Retina (tissue), 1 donor: ENCODE results near the gene LRRC18.

Experiments
- DNase-seq: peaks from one replicate; pipeline ENCODE4 v3.0.0-alpha.2; 2016

Gene LRRC18

DNA sequence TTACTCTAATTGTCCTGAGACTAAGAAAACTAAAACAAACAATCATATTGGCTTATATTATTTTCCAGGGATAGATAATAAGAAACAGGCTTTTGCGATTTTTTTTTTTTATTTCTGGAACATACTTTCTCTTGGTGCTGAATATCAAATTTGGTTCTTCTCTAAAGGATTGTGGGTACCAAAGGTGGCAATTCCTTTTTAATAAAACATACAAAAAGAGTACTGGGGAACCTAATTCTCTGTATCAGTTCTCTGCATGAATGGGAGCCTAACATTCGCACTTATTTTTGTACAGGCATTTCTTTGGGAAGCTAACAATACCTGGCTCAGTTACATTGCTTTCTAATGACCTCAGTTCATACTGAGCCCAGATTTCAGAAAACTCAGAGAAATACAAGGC, 32.8 kb downstream of the LRRC18 start:
- DNase-seq = no peak

DNA sequence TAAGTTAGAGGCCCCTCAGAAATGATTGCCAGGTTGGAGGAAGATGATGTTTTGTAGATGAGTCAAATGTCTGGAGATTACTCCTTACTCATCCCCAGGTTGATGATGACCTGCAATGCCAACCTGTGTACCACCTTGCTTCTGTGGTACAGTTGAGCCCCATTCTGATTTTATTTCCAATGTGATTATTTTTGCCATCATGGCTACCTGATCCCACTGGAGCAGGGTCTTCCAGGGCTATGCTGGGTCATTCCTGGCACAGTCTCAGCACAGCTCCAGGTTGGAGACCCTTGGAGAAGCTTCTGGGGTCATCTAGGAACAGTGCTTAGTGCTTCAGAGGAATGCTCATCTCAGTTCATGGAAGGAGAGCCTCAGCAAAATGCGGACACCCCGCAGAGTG, 34.3 kb downstream of the LRRC18 start:
- DNase-seq = no peak

DNA sequence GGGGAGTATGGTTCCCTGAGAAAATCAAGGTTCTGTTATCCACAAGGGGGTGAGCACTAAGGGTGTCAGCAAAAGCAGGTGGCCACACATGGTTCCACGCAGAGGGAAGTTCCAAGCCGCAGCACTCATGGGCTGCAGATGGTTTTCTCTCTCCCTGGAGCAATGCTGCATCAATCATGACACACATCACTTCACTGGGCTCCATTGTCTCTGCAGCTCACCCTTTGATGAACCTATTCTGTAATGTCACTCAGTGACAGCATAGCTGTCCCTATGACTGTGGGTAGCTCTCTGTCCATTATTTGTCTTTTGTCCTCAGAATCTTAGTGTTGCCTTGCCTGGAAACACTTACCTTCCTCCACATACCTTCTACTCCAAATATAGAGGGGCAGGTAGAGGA, 34.8 kb downstream of the LRRC18 start:
- DNase-seq = peak; percentile 49

DNA sequence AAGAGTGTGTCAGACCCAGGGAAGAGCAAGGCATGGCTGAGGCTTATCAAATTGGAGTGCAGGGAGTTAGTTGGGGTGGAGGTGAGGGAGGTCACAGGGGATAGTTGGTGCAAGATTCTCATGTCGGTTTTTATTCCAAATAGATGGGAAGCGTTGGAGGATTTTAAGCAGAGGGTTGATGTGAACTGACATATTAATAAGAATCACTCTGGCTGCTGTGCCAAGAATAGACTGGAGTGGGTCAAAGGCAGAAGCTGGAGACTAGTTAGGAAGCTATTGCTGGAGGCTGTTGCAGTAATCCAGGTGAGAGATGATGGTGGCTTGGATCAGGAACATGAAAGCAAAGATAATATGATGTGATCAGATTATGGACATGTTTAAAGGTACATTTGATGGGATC, 36.5 kb downstream of the LRRC18 start:
- no peak for DNase-seq

DNA sequence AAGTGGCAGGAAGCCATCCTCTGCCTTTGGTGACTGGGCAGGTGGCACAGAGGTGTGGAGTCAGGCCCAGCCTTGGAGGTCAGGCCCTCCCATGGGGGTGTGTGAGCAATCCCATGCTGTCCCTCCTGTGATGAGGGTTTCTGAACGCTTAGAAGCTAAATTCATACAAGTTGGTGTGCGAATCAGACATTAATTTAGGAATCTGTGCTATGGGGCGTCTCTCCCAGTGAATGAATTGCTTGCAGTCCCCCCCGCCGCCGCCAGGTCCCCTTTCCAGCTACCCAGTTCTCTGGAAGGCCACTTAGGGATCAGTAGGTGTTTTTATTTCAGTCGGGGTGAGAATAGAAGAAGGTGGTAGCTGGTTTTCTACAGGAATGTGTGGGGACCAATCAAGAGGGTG, 37.5 kb downstream of the LRRC18 start:
- DNase-seq = no peak

DNA sequence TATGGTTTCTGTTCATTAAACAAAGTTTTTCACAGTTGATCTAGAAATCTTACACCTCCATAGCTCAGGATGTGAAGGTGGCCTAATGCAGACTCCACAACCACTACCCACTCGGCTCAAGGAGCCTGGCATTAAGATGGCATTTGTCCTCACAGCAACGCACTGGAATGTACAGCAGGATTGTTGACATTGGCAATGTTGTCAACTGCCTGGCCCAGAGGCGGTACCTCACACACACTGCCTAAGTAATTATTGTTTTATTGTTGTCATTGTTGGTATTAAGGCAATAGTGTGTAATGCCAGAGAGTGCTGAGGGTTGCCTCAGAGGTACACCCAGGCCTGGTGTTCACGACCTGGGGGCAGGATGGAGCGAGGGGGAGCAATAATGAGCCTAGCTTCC, 38.3 kb downstream of the LRRC18 start:
- no peak for DNase-seq

DNA sequence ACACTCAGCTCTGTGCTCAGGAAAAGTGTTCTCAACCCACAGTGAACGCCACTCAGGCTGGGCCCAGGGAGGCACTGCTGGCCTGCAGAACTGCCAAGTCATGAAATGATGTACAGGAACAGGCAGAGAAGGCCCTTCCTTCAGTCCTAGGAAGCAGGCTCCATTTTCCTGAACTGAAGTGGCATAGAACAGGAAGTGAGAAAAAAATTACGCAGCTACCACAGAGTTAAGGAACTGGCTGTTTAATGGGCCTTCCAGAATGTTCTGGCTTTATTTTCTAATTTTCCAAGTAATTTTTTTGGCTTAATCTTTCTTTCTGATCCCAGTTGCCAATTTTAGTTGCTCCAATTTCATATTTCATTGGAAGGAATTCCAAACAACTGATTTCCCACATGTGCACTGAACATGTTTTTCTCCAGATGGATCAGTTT, 39.3 kb downstream of the LRRC18 start:
- DNase-seq = no peak

DNA sequence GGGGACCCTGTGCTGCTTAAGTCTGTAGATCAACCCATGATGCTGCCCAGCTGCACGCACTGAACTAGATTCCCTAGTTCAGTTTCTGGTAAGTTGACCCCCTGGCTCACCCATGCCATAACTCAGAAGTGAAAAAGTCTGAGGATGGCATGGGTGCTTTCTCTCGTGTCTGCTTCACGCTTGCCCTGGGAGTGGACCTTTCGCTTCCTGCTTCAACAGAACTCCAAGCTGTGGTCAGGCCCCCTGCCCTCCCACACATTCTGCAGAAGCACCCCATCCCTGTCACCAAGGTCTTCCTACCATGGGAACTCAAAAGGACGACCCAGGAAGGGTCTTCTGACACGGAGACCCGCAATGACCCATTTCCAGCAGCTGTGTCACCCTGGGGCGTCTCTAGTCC, 39.9 kb downstream of the LRRC18 start:
- no peak for DNase-seq

DNA sequence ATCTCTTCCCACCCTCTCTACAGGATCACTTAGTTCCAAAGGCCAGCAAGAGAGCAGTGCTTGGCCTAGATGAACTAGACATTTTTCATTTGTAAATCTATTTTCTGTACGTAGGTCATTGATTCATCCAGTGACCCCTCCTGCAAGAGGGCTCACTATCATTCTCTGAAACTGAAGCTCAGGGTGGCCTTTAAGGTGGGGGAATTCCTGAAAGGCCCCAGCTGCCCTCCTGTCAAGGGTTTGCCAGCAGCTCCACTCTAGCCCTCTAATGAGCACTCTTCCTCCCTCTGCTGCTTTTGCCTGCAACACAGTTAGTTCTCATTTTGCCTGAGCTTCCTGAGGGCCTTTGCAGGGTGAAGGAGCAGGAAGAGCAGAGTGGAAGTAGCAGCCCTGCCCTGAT, 41.2 kb downstream of the LRRC18 start:
- no peak for DNase-seq

DNA sequence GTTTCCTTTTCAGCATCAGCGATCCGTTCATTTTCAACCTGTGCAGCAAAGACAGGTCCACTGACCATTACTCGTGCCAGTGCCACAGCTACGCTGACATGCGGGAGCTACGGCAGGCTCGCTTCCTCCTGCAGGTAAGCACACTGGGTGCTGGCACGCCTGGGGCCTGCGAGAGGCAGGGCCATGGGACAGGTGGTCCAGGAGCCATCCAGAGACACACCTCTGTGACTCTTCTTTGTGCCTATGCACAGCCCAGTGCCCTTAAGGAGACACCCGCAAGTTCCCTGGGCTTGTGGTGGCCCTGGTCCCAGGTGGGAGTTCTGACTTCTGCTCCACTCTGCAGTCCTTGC, 42.2 kb downstream of the LRRC18 start:
- DNase-seq = no peak

DNA sequence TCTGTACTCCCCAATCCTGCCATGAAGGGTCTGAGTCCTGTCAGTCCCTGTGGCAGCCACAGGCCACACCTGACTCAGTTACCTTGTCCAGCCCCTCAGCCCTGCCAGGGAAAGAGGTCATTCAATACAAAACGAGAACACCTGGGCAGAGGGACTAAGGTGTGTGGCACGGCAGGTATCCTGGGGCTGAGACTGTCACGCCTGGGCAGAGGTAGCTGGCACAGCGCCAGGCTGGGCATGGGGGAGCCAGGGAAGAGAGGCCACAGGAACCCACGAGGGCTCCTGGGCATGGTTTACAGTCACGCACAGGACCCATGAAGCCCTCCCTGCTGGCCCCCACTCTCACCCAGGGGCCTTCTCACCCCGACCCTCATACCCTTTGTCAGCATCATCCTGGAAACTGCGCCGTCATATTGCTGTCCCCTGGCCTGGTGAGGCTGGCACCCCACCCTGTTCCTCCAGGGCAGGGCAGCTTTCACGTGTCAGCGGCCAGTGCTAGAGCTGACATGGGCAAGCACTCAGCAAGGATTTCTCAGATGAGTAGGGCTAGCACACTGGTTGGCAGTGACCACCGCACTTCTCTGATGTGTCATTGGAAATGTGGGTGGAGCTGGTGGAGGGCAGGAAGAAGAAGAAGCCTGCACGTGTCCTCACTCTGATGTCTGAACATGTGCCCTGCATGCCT, 42.7 kb downstream of the LRRC18 start:
- DNase-seq = no peak

DNA sequence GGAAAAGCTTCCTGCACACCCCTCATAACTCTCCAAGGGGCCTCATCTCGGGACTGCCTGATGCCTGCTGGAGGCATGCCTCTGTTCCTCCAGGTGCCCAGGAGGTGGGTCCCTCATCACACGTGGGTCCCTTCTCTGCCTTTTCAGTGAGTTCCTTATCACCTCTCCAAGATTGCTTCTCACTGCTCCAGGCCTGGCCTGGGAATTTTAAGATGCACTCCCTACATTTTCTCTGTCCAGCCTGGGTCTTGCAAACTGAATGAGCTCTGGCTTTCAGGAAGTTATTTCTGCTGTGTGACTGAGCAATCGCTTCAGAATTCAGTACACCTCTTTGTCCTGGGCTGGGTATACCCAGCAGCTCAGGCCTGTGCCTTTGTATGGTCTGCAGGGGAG, 43.8 kb downstream of the LRRC18 start:
- no peak for DNase-seq

DNA sequence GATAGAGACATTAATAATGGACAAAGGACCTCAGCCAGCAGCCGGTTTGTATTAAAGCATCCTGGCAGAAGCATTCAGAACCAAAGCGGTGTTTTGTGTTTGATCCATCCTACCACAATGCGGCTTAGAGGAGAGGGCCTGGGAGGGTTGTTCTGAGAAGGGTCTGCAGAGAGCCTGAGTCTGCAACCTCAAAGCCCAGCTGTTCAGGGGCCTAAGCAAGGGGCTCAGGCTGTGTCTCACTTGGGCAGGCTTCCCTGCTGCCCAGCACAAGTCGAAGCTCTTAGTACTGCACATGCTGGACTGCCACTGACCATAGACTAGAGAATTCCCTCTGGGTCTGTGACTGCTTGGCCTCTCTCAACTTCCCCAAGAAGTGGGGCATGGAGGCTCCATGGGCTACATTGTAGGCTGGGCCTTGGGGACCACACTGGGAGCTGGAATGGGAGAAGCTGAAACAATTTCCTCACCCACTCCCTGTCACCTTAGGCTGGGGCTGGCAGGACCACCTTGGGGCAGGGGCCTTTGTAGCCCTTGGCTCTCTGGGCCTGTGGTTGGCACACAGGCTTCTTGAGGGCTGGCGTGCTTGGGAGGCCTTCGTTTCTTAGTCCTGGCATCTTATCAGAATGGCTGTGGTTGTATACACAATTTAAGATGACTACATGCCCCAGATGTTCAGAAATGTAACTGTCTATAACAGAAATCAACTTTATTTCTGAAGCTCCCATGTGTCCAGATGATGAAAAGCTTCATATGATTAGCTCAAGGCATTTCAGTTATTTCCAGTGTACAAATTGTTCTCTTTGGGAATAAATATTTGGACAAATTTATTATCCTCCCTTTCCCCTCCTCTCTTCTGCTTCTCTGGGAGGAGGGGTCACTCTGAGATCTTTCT, 44.5 kb downstream of the LRRC18 start:
- DNase-seq = no peak

DNA sequence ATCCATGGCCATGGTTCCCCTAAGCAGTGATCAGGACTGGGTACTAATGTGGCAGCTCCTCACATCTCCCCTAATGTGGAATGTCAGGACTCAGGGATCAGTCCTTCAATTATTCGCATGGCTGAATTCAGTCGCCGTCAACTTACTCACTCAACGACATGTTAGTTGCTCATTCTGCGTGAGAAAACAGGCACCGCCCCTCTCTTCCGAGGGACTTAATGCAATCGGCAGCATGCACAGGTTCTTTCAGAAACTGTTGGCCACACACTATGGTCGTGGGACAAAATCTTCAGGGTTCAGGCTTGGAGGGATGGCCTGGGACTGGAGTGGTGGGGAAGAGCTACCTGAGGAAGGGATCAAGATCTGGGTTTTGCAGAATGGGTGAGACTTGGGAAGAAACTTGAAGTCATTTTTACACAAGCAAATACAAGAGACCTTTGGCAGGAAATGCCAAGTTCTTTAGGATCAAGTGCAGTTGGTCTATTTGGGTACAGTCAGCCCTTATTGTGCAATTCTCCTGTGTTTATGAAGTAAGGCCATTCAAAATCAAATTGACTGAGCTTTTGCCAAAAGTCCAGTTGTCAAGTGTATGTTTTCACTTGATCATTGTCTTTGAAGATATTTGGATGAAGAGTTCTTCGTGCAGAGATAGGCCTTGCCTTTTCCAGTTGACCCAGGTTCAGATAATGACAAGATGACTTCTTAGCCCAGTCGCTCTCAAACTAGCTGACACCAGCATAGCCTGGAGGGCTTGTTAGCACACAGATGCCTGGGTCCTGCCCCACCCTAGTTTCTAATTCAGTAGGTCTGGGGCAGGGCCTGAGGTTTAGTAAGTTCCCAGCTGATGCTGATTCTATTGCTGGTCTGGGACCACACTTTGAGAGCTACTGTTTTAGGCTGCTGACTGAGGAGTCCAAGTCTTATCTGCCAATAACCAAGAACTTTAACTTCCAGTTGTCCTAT, 48.5 kb downstream of the LRRC18 start:
- DNase-seq = peak; percentile 35

DNA sequence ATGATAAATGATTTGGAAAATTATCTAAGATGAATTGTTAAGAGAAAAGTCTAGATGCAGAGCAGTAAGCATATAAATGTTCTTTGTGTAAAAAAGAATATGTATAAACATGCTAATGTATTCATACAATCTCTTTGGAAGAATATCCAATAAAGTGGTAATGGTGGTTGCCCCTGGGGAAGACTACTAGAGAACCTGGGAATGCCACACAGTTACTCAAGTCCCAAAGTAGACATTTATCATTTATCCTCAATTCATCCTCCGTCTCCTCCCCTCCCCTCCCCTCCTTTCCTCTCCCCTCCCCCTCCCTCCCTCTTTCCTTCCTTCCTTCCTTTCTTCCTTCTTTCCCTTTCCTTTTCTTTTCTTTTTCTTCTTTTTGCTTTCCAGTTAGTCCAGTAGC, 51.7 kb downstream of the LRRC18 start:
- DNase-seq = no peak

DNA sequence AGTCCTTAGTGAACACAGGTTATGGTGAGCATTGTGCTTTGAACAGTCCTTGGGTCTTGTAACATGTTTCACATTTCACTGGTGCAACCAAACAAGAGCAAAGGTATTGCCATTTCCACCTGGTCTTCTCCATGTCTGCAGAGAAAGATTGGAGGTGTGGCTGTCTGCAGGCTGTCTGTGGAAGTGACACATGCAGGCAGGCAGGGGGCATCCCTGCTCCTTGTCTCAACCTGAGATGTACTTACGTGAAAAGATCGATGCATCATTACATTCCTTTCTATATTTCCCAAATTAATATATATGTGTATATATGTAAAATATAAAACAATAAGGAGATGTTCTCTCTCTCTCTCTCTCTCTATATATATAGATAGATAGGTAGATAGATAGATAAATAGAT, 54.3 kb downstream of the LRRC18 start:
- DNase-seq = no peak

DNA sequence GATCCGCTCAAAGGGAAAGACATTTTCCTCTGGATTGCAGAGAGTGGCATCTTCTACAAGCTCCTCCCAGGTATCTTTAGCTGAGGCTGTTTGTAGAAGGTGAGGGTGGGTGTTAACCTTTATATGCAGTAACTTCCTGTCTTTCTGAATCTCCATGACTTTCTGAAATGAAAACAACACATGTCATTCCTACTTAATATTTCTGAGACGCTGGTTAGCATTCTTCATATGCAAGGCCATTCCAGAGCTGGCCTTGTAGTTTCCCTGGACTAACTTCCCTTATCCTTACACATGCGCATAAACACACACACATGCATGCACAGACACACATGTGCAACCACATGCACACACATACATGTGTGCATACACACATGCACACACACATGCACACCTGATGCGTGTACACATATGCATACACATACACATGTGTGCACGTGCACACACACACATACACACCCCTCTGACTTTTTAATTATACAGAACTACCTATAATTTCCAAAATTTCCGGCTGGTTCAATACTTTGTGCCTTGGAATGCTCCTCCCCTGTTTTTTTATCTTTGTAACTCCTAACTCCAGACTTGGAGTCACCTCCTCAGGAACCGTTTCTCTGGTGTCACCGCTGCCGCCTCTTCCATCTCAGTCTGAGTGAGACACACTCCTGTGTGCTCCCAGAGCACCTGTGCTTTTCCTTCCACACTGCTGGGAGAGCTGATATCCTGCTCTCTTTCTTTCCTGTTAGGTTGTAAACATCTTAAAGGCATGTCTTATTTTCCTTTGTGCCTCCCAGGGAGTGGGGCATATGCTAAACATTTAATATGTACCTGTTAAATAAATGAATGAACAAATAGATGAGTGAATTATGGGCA, 55.2 kb downstream of the LRRC18 start:
- DNase-seq = no peak

DNA sequence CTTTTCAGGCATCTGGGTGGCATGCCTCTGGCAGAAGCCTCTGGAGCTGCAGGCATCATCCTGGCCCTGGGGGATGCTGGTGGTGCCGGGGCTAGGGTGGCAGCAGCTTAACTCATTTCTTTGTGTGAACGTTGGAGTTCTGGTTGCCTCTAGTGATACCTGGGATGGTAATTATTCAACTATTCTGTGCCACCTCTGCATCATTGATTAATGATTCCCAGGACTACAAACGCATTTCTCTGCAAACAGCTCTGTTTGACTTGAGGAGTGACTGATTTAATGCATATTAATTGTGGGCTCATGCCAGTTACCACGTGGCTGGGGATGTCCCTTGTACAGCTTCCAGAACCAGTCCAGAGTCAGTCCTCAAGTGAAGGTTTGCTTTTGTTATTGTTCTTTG, 55.9 kb downstream of the LRRC18 start:
- no peak for DNase-seq

DNA sequence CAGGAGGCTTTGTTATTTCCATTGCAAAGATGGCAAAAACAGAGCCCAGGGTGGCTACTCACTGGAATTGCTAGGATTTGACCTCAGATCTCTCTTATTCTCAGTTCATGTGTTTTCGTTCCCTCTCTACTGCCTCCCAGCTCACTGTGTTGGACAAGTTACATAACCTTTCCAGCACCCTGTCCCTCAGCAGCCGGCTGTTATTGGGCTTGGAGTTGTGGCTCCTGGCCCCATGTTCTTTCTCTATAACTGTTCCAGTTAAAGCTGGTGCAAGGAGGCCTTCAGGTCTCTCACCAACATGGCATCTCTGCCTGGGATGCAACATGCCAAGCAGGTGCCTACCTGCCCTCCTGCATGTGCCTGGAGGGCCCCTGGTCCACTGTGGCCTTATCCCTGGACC, 56.8 kb downstream of the LRRC18 start:
- DNase-seq = no peak

DNA sequence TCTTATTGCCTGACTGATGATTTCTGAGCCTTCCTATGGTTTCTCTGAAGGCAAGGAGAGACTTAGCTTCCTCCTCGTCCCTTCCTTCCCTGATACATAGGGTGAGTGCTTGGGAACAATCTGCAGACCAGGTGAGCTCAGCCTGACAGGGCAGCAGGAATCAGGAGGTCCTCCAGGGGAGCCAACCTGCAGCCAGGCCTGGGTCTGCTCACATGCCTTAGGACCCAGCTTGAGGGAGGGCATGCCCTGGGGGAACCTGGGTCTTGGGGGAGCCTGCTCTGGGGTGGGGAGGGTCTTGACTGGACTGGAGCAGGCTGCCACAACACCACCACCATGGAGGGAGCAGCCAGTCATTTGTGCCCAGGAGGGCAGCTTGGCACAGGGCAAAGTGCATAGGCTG, 57.7 kb downstream of the LRRC18 start:
- DNase-seq = no peak

DNA sequence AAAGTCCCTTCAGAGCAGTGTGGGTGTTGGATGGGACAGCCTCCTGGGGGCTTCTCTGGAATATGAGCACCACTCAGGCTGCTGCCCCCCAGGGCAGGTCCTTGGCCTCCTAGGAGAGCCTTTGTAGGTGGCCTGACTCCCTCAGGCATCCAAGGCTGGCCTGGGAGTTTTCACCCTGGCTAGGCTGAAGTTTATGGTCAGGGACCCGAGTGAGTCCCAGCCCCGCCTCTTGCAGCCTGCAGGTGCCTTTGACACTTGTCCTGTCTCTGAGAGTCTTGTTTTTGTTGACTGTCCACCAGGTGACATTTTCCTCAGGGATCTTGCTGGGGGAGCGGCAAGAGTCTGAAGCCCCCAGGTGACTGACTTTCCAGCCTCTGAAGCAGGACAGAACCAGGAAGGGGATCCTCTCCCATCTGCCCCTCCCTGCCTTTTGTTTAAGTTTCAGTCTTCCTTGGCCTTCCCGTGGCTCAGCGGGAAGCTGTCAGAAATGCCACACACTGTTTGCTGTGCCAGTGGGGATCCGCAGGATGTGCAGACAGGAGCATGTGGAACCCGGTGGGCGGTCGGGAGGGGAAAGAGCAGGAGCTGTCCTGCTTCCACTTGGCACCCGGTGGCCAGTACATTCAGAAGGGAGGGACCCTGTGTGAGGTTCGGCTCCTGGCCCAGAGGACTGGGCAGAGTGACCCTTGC, 59.5 kb downstream of the LRRC18 start:
- DNase-seq = peak; percentile 21

DNA sequence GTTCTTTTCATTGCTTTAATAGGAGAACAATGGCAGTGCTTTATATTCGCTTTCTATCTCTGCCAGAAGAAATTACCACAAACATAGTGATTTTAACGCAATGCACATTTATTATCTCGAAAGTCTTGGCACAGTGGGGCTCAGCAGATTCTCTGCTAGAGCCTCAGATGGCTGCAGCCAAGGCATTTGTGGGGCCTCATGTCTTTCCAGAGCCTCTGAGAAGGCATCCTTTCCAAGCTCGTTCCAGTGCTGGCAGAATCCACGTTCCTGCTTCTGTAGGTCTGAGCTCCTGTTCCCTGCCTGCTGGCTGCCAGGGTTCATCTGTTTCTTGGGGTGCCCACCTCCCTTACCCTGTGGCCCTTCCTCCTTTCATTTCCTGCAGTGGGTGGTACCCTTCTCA, 60.2 kb downstream of the LRRC18 start:
- no peak for DNase-seq
